Loucy (cell line): Measurements from ENCODE around the gene GPR156.

Experiments
- H2AFZ ChIP-seq: fragments of 200-600 bp; sonication (generic); 2 replicates; pipeline ENCODE4 v1.6.0; 2016; ENCODE audit warnings: antibody characterized with exemption, mild to moderate bottlenecking, low read length, moderate library complexity
- H3F3A ChIP-seq: fragments of 200-600 bp; 2 replicates; pipeline ENCODE4 v1.6.0; 2016; ENCODE audit warnings: antibody characterized with exemption, low read depth, mild to moderate bottlenecking
- H3K27me3 ChIP-seq: fragments of 200-600 bp; sonication (generic); 2 replicates; pipeline ENCODE4 v1.6.1; 2014; ENCODE audit warnings: low read length, mild to moderate bottlenecking; ENCODE audit not compliant: insufficient read depth, poor library complexity, severe bottlenecking
- H3K36me3 ChIP-seq: fragments of 200-600 bp; sonication (generic); 2 replicates; pipeline ENCODE4 v1.6.1; 2016; ENCODE audit warnings: low read length; ENCODE audit not compliant: insufficient read depth
- H3K4me1 ChIP-seq: fragments of 200-600 bp; sonication (generic); 2 replicates; pipeline ENCODE4 v1.5.1; 2014; ENCODE audit warnings: low read length, mild to moderate bottlenecking; ENCODE audit not compliant: insufficient read depth, poor library complexity, severe bottlenecking
- H3K4me2 ChIP-seq: fragments of 200-600 bp; sonication (generic); 2 replicates; pipeline ENCODE4 v1.6.0; 2014; ENCODE audit warnings: antibody characterized with exemption, low read length, low read depth, mild to moderate bottlenecking; ENCODE audit not compliant: poor library complexity, severe bottlenecking
- H3K4me3 ChIP-seq: fragments of 200-600 bp; sonication (generic); 2 replicates; pipeline ENCODE4 v1.5.1; 2014; ENCODE audit warnings: low read length, mild to moderate bottlenecking, mixed read lengths; ENCODE audit not compliant: poor library complexity, severe bottlenecking
- H3K79me2 ChIP-seq: fragments of 200-600 bp; sonication (generic); 2 replicates; pipeline ENCODE4 v1.6.1; 2014; ENCODE audit warnings: low read length; ENCODE audit not compliant: insufficient read depth
- H3K9ac ChIP-seq: fragments of 200-600 bp; sonication (generic); 2 replicates; pipeline ENCODE4 v1.6.0; 2014; ENCODE audit warnings: mild to moderate bottlenecking, low read depth, low read length, moderate library complexity; ENCODE audit not compliant: poor library complexity, severe bottlenecking
- H3K9me2 ChIP-seq: fragments of 200-600 bp; sonication (generic); replicated peaks from 2 replicates; pipeline ENCODE4 v1.6.1; 2016; ENCODE audit warnings: low read depth, low read length, mixed read lengths
- H3K9me3 ChIP-seq: fragments of 200-600 bp; sonication (generic); 2 replicates; pipeline ENCODE4 v1.6.1; 2014; ENCODE audit warnings: mild to moderate bottlenecking, antibody characterized with exemption, low read length, low read depth; ENCODE audit not compliant: insufficient read depth
- H4K20me1 ChIP-seq: fragments of 200-600 bp; sonication (generic); 2 replicates; pipeline ENCODE4 v1.6.0; 2014; ENCODE audit warnings: antibody characterized with exemption, low read length, mild to moderate bottlenecking; ENCODE audit not compliant: insufficient read depth, poor library complexity, severe bottlenecking
- EZH2phosphoT487 ChIP-seq: fragments of 200-600 bp; IDR thresholded peaks from 2 replicates; pipeline ENCODE4 v1.6.1; 2018; ENCODE audit warnings: antibody characterized with exemption, mild to moderate bottlenecking, moderate library complexity, borderline replicate concordance
- TF ChIP-seq, protein P1 (sequence below): fragments of 200-600 bp; sonication (generic); conservative IDR thresholded peaks from 2 replicates; pipeline ENCODE4 v1.5.1; 2014; ENCODE audit warnings: mild to moderate bottlenecking, antibody characterized with exemption, low read length

The GPR156 gene

DNA sequence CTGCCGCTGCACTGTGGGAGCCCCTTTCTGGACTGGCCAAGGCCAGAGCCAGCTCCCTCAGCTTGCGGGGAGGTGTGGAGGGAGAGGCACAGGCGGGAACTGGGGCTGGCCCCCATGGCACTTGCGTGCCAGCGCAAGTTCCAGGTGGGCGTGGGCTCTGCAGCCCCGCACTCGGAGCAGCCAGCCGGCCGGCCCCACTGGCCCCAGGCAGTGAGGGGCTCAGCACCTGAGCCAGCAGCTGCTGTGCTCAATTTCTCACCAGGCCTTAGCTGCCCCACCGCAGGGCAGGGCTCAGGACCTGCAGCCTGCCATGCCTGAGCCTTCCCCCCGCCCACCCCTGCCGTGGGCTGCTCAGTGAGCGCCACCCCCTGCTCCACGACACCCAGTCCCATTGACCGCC is 4.6 kb upstream of the GPR156 start:
- Histone ChIP-seq H3K4me3 (no peak overlapping the region), H3K36me3 (no peaks in the 10 kb centered on the region), H3K9me2 (no peaks in the 10 kb centered on the region), H2AFZ (no peak overlapping the region), H3K9me3 (no peaks in the 10 kb centered on the region), H3K4me1 (no peaks in the 10 kb centered on the region), H3F3A (no peaks in the 10 kb centered on the region), H4K20me1 (no peaks in the 10 kb centered on the region), H3K79me2 (no peaks in the 10 kb centered on the region), H3K9ac (no peak overlapping the region), H3K4me2 (no peak overlapping the region), H3K27me3 (no peaks in the 10 kb centered on the region)
- TF ChIP-seq, protein P1, sequence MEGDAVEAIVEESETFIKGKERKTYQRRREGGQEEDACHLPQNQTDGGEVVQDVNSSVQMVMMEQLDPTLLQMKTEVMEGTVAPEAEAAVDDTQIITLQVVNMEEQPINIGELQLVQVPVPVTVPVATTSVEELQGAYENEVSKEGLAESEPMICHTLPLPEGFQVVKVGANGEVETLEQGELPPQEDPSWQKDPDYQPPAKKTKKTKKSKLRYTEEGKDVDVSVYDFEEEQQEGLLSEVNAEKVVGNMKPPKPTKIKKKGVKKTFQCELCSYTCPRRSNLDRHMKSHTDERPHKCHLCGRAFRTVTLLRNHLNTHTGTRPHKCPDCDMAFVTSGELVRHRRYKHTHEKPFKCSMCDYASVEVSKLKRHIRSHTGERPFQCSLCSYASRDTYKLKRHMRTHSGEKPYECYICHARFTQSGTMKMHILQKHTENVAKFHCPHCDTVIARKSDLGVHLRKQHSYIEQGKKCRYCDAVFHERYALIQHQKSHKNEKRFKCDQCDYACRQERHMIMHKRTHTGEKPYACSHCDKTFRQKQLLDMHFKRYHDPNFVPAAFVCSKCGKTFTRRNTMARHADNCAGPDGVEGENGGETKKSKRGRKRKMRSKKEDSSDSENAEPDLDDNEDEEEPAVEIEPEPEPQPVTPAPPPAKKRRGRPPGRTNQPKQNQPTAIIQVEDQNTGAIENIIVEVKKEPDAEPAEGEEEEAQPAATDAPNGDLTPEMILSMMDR = no peak
- no peak for TF ChIP-seq EZH2phosphoT487

DNA sequence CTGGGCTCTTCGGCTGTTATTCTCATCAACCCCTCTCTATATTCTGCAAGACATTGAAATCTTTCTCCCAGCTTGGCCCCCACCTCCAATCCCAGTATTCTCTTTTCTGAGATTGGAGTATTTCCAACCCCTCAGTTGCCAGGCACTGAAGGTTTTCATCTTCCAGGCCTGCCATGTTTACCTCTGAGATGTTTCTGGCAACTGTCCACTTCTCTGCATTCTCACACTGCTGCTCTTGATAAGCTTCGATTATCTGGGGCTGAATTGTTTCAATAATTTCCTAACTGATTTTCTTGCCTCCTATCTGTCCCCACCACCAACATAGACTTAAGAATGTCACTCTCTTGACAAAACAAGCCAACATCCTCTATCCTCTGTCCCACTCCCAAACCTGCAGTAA is 1.4 kb upstream of the GPR156 start:
- H3K4me2 ChIP-seq = no peak overlapping the region
- no peaks in the 10 kb centered on the region for H3K9me2 ChIP-seq
- H4K20me1 ChIP-seq = no peaks in the 10 kb centered on the region
- H3K4me3 ChIP-seq = no peak overlapping the region
- no peaks in the 10 kb centered on the region for H3K9me3 ChIP-seq
- H3K4me1 ChIP-seq = no peaks in the 10 kb centered on the region
- H3K9ac ChIP-seq = no peak overlapping the region
- H3K36me3 ChIP-seq = no peaks in the 10 kb centered on the region
- no peaks in the 10 kb centered on the region for H3K79me2 ChIP-seq
- no peak overlapping the region for H2AFZ ChIP-seq
- no peak for TF ChIP-seq EZH2phosphoT487
- TF ChIP-seq, protein P1 = no peak
- H3F3A ChIP-seq = no peaks in the 10 kb centered on the region
- H3K27me3 ChIP-seq = peaks cover 4% of the 10 kb centered on the region

DNA sequence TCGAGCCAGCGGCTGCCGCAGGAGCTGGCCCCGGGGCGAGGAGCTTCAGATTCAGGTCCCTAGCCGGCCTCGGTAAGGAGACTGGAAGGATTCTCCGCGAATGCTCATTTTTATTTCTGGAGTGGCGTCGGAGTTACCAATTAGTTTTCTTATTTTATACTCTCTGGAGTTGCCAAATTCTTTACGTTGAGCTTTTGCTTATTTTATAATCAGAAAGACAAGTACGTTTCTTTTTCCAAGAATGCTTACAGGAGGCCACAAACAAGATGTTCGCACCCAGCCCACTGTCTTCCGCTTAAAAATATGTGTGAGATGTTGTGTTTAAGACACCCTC is 453 bp upstream of the GPR156 start:
- H3K4me3 ChIP-seq = no peak overlapping the region
- H3K36me3 ChIP-seq = no peaks in the 10 kb centered on the region
- peaks cover 5% of the 10 kb centered on the region for H3K27me3 ChIP-seq
- no peak overlapping the region for H3K9ac ChIP-seq
- no peak overlapping the region for H3K4me2 ChIP-seq
- H3F3A ChIP-seq = no peaks in the 10 kb centered on the region
- no peaks in the 10 kb centered on the region for H4K20me1 ChIP-seq
- no peak overlapping the region for H2AFZ ChIP-seq
- no peaks in the 10 kb centered on the region for H3K79me2 ChIP-seq
- no peaks in the 10 kb centered on the region for H3K9me2 ChIP-seq
- TF ChIP-seq, protein P1 = no peak
- TF ChIP-seq EZH2phosphoT487 = no peak
- no peaks in the 10 kb centered on the region for H3K9me3 ChIP-seq
- no peaks in the 10 kb centered on the region for H3K4me1 ChIP-seq
